NCI-H2227 treated with DMSO at 0.1 percent for 48 hours (cell line): ENCODE data around the gene OPN4.
A peak's percentile ranks its signal among the peaks of the same experiment; 100 is the strongest.

Source experiments
- DNase-seq: peaks from one replicate; lab custom pipeline; 2025; lab: John Stamatoyannopoulos, UW

Gene OPN4

DNA sequence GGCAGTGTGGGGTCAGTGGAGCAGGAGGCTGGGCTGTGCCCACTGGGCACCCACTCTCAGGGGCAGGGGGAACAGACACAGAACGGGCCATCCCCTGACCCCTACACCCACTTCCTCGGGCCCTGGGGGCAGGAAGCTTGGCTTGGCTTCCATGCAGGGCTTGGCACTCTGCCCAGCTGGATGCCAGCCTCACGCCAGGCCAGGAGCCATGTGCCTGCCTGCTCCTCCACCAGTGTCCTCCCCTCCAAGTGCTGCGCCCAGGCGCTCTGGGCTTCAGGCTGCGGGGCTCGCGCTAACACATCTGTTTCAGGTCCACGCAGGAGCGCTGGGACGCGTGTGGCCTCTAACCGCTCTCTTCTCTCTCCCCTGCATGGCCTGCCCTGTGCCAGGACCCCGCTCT lies 26.7 kb downstream of the OPN4 start:
- no peak for DNase-seq

GRCh38 chr10:86681722-86682386 lies 27.5 kb downstream of the OPN4 start:
- DNase-seq, result no peak

- no peak for DNase-seq
Observed at GRCh38 chr10:86682675-86683074, 28.3 kb downstream of the OPN4 start.

GRCh38 chr10:86684331-86685097 lies 30.2 kb downstream of the OPN4 start:
- DNase-seq, result no peak

- no peak for DNase-seq
Observed at GRCh38 chr10:86685416-86685815, 31.1 kb downstream of the OPN4 start.

DNA sequence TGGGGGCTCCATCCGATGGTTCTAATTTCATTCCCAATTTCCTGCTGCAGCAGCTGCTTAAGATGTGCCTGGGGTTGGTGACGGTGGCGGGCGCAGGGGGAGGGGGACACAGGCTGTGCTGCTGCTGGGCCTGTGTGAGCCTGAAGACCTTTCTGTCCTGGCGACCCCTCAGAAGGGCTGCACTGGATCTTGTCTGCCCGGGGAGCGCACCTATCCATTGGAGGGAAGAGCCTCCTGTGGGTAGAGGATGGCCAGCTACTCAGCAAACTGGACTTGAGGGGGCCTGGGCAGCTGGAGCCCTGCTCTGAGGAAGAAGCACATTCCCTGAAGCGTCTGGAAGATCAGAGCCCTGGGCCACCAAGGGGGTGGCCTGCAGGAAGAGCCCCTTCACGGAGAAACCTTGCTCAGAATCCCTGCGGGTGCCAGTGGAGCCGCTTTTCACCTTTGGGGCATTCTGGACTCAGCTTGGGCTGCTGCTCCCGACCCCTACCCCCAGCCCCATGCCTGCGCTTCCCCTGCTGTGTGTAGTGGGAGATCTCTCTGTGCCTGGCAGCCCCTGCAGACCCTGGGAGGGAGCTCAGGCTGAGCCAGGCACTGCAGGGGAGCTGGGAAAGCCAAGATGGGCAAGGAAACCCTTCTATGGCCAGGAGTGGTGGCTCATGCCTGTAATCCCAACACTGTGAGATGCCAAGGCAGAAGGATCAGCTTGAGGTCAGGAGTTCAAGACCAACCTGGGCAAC lies 31.7 kb downstream of the OPN4 start:
- no peak for DNase-seq

GRCh38 chr10:86686972-86687371 lies 32.6 kb downstream of the OPN4 start:
- DNase-seq, result no peak

- DNase-seq, result no peak
Observed at GRCh38 chr10:86687750-86688149, 33.4 kb downstream of the OPN4 start.

DNA sequence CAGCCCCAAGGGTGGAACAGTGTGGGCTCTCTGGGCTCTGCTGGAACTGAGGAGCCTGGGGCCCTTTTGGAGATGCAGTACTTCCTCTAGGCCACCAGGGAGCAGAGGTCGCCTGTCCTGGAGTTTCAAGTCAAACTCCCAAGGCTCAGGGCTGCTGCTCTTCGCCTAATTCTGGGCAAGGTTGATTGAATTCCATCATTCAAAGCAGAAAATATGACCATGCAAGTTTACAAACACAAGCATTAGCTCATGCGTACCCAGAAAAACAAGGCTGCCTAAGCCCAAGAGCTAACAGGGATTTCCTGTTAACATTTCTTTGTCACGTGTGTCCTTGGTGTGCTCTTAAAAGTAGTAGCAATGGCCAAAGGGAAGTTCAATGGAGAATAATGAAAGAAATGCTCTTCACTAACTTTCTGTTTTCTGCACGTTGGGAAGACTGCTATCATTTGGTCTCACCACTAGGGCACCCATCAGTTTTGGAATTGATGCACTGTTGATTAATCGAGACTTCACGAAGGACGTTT lies 34.1 kb downstream of the OPN4 start:
- DNase-seq, result peak; percentile 43

DNA sequence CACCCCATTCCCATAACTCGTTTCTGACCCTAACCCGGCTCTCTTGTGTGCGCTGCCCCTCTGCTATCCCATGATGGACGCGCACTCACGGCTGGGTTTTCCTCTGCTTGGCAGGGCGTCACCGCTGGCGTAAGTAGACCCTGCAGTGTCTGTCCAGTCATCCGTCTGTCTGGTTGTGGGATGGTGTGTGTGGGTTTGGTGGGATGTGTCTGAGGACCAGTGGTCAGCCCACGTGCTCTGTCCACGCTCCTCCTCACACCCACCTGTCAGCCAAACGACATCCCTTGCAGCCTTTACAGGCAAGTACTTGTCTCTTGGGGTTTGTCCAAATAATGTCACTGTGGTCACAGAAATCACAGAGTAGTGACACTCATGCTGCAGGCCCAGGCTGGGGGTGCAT lies 34.8 kb downstream of the OPN4 start:
- DNase-seq, result no peak

- no peak for DNase-seq
Observed at GRCh38 chr10:86690231-86690630, 35.9 kb downstream of the OPN4 start.

DNA sequence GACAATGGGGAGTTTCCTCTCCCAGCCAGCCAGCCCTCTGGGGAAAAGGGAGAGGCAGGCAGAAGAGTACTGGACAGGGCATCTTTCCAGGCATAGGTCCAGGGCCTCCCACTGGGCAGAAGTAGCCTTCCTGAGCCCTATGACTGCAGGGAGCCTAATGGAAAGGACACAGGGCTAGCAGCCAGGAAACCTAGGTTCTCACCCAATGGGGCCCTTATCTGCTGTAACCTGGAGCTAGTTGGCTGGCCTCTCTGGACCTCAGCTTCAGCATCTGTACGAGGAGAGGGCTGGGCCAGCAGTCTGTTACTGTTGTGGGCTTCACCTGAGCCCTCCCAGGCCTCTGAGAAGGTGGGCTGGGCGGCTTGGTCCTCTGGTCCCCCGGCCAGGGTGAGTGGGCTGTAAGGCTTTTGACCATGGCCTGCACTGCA lies 36.3 kb downstream of the OPN4 start:
- DNase-seq, result no peak

GRCh38 chr10:86691333-86692022 lies 37.1 kb downstream of the OPN4 start:
- DNase-seq, result no peak

GRCh38 chr10:86692023-86692514 lies 37.7 kb downstream of the OPN4 start:
- DNase-seq, result no peak

DNA sequence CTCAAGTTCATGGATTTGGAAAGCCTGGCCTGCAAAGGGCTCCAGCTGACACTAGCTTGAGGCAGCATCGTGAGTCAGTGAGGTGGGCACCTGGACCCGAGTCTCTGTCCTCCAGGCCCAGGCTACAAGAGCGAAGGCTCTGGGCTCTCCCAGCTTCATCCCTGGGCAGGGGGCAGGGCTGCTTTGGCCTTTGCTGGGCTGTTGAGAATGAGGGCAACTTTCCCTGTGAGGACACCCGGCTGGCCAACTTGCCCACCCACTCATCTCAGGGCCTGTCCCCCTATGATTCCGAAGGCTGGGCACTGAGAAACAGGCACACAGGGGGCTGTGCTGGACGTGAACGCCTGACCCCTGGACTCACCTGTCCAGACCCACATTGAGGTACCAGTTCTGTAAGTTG lies 38.3 kb downstream of the OPN4 start:
- no peak for DNase-seq

DNA sequence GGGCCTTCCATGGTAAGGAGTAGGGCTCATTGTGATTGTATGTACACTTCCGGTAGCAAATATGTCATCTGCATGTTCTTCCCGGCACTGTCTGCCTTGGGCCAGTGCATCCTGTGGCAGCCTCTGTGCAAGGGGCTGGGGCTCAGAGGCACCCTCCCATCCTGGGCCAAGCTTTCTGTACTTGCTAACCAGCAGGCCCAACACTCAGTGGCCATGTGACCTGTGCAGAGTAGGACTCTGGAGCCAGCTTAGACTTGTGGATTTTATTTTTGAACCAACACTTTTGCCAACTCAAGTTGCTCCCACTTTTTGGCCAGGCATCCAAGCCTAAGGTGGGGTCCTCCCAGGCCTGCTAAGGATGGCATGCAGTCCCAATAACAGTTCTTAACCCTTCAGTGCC lies 38.9 kb downstream of the OPN4 start:
- no peak for DNase-seq

DNA sequence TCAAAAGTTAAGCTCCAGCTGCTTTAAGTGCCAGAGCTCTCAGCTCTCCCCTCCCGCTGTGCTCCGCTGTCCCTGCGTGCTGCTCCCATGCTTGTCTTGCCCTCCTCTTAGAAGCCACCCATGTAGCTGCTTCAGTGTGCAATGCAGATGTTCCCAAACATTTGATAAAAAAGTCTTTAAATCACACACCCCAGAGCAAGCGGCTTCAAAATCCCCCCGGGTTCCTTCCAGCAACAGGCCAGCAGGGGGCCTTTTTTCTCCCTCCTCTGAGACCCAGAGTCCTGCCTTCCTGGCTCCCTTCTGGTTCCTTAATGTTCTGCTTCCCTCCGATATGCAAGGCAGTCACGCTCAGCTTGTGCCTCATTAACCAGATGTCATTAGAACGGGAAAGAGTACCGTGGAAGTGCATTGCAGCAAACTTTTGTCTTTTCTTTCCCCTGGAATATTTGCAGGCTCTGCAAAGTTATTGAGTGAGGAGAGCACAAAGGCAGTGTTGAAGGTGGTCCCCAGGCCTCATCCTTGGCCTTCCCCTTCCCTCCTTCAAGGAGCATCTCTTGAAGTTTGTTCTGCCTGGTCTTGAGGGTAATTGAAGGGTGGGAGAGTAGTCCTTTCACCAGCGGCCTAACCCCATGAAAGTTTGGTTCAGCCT lies 39.5 kb downstream of the OPN4 start:
- DNase-seq, result no peak

GRCh38 chr10:86698207-86698940 lies 44.0 kb downstream of the OPN4 start:
- no peak for DNase-seq

DNA sequence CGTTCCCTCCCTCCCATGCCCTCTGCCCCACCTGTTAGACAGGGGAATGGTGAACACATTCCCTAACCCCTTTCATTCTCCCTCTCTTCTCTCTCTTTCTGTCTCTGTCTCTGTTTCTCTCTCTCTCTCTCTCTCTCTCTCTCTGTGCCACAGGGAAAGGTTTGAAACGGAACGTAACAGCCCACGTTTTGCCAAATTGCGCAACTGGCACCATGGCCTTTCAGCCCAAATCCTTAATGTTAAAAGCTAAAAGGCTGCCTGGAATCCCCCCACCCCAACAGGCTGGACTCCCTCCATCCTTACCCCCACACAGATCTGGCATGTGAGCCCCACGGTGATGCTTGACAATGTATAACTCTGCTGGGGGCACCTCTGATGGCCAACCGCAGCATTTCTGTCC lies 44.8 kb downstream of the OPN4 start:
- no peak for DNase-seq

DNA sequence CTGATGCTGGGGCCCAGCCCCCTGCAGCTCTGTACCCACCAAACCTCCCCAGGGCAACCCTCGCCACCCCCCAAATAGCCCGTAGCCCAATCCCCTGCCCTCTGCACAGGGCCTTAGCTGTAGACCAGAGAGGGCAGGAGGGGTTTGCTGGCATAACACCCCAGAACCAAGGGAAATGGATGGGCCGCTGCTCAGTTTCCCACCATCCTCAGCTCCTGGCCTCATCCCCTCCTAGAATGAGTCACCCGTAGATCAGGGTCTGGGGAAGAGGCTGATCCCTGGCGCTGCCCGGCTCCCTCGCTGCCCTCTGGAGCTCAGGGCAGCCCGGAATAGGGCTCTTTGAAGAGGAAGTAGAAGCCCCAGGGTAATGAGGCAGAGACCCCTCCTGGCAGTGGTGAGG lies 45.2 kb downstream of the OPN4 start:
- DNase-seq, result no peak
